Panc1 (cell line): ENCODE data around the gene DPCD. TPM values are rescaled to one million over a fixed set of nuclear protein-coding genes. Genes with fewer than 3 reads are reported as not detected.

Experiments used
- ATAC-seq: fragments of 200-7000 bp; cut with Tn5 transposase; 2 replicates; pipeline ENCODE4 v1.9.1; 2020; ENCODE audit warnings: mild to moderate bottlenecking, moderate library complexity
- BruUV-seq: library from RNA; stranded (reverse); fragments of 400-500 nt; replicated peaks from 2 replicates; lab custom pipeline; 2021; lab: Mats Ljungman, UMichigan
- CTCF ChIA-PET: fragments of 300-600 bp; sonication (Branson Sonifier 250); formaldehyde crosslinking; loops from one replicate; lab custom pipeline; 2022; ENCODE audit warnings: antibody characterized with exemption; lab: Charles Lee
- POLR2A ChIA-PET: fragments of 300-600 bp; sonication (Branson Sonifier 250); formaldehyde crosslinking; loops from one replicate; lab custom pipeline; 2022; ENCODE audit warnings: antibody characterized with exemption; lab: Charles Lee
- DNase-seq: peaks from one replicate; pipeline ENCODE4 v3.0.0-alpha.2; 2010; ENCODE audit warnings: low read depth, low spot score
- H3K27ac ChIP-seq: 2 replicates; pipeline ENCODE4 v1.5.1; 2011; ENCODE audit warnings: mild to moderate bottlenecking, low read length, inconsistent platforms
- H3K27me3 ChIP-seq: fragments of 200-500 bp; sonication (Bioruptor generic); 2 replicates; pipeline ENCODE4 v1.6.0; 2014; ENCODE audit warnings: low read length, inconsistent platforms; ENCODE audit not compliant: control insufficient read depth, insufficient read depth
- H3K36me3 ChIP-seq: fragments of 200-500 bp; sonication (Bioruptor generic); 2 replicates; pipeline ENCODE4 v1.5.1; 2014; ENCODE audit warnings: inconsistent platforms, mild to moderate bottlenecking, low read length, moderate library complexity; ENCODE audit not compliant: control insufficient read depth, insufficient read depth
- H3K4me1 ChIP-seq: 2 replicates; pipeline ENCODE4 v1.5.1; 2011; ENCODE audit warnings: inconsistent platforms, mild to moderate bottlenecking, low read length, moderate library complexity; ENCODE audit not compliant: control insufficient read depth, insufficient read depth
- H3K4me3 ChIP-seq, 2 experiments: 2 replicates each; pipeline ENCODE4 v1.5.1; 2011 to 2012; ENCODE audit warnings: low read depth in 2 of 2, low read length in 2 of 2, mild to moderate bottlenecking in 2 of 2, inconsistent platforms in 1 of 2, moderate library complexity in 1 of 2
- H3K9me3 ChIP-seq: fragments of 200-500 bp; sonication (Bioruptor generic); 2 replicates; pipeline ENCODE4 v1.5.1; 2014; ENCODE audit warnings: low read depth, mild to moderate bottlenecking, inconsistent platforms, low read length, moderate library complexity; ENCODE audit not compliant: control insufficient read depth, insufficient read depth
- POLR2AphosphoS5 ChIP-seq: IDR thresholded peaks from 2 replicates; pipeline ENCODE4 v1.6.1; 2012; ENCODE audit warnings: mild to moderate bottlenecking, low read depth, low read length, moderate library complexity
- REST ChIP-seq, 2 experiments: IDR thresholded peaks; 2 replicates each; pipeline ENCODE4 v1.6.1; 2011 to 2012; ENCODE audit warnings: low read depth in 2 of 2, control low read depth in 1 of 2, low read length in 1 of 2, mild to moderate bottlenecking in 1 of 2, moderate library complexity in 1 of 2; ENCODE audit not compliant: insufficient read depth in 1 of 2
- SIN3A ChIP-seq: IDR thresholded peaks from 2 replicates; pipeline ENCODE4 v1.6.1; 2012; ENCODE audit warnings: low read depth, mild to moderate bottlenecking, low read length, moderate library complexity, borderline replicate concordance; ENCODE audit not compliant: insufficient read depth
- TCF7L2 ChIP-seq: IDR thresholded peaks from 2 replicates; pipeline ENCODE4 v1.6.1; 2011; ENCODE audit warnings: mild to moderate bottlenecking, low read depth, low read length, inconsistent platforms
- in situ Hi-C: cut with HindIII; loops from 2 replicates; pipeline ENCODE4 v1.10.0; 2016; ENCODE audit warnings: low sequenced_read_pairs, low pct_unique_long_range_greater_than_20kb
- intact Hi-C: fragments of 100-400 bp; cut with micrococcal nuclease; formaldehyde crosslinking; loops from one replicate; pipeline ENCODE4 v1.10.0; 2022; ENCODE audit not compliant: unreplicated experiment
- total RNA-seq: library from RNA; stranded (reverse); gene quantifications from one replicate; pipeline ENCODE4 v1.2.1, GENCODE V29; 2021; ENCODE audit not compliant: unreplicated experiment
- TF ChIP-seq, protein P1 (sequence below): fragments of 450-650 bp; IDR thresholded peaks from 2 replicates; pipeline ENCODE4 v1.5.1; 2017; ENCODE audit warnings: mild to moderate bottlenecking

Gene DPCD
- total RNA-seq, 1 experiment from 2014 or later: 27.6 TPM

GRCh38 chr10:101579516-101579870 is 8.6 kb upstream of the DPCD start:
- DNase-seq: no peak
- TF ChIP-seq TCF7L2 (no peak), SIN3A (no peak), REST (IDR thresholded peaks at IDR 0.05; ENCODE audit: insufficient read depth in 1 of 2, low read depth in 2 of 2, low read length in 1 of 2) (no peak), POLR2AphosphoS5 (no peak)
- TF ChIP-seq, protein P1, sequence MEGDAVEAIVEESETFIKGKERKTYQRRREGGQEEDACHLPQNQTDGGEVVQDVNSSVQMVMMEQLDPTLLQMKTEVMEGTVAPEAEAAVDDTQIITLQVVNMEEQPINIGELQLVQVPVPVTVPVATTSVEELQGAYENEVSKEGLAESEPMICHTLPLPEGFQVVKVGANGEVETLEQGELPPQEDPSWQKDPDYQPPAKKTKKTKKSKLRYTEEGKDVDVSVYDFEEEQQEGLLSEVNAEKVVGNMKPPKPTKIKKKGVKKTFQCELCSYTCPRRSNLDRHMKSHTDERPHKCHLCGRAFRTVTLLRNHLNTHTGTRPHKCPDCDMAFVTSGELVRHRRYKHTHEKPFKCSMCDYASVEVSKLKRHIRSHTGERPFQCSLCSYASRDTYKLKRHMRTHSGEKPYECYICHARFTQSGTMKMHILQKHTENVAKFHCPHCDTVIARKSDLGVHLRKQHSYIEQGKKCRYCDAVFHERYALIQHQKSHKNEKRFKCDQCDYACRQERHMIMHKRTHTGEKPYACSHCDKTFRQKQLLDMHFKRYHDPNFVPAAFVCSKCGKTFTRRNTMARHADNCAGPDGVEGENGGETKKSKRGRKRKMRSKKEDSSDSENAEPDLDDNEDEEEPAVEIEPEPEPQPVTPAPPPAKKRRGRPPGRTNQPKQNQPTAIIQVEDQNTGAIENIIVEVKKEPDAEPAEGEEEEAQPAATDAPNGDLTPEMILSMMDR: no peak
- H3K4me1 ChIP-seq: no peaks in the 10 kb centered on the region
- H3K4me3 ChIP-seq: no peak overlapping the region
- BruUV-seq: no TSS peak
- H3K36me3 ChIP-seq: peaks cover 3% of the 10 kb centered on the region; the same call in 1 of the 2 replicates
- ChIA-PET CTCF (no interaction called here), POLR2A (no interaction called here)
- no peak overlapping the region for H3K27ac ChIP-seq
- no peaks in the 10 kb centered on the region for H3K27me3 ChIP-seq
- intact Hi-C loops: no loop called here
- ATAC-seq: no peak
- in situ Hi-C loops: no loop called here
- H3K9me3 ChIP-seq: no peaks in the 10 kb centered on the region

DNA sequence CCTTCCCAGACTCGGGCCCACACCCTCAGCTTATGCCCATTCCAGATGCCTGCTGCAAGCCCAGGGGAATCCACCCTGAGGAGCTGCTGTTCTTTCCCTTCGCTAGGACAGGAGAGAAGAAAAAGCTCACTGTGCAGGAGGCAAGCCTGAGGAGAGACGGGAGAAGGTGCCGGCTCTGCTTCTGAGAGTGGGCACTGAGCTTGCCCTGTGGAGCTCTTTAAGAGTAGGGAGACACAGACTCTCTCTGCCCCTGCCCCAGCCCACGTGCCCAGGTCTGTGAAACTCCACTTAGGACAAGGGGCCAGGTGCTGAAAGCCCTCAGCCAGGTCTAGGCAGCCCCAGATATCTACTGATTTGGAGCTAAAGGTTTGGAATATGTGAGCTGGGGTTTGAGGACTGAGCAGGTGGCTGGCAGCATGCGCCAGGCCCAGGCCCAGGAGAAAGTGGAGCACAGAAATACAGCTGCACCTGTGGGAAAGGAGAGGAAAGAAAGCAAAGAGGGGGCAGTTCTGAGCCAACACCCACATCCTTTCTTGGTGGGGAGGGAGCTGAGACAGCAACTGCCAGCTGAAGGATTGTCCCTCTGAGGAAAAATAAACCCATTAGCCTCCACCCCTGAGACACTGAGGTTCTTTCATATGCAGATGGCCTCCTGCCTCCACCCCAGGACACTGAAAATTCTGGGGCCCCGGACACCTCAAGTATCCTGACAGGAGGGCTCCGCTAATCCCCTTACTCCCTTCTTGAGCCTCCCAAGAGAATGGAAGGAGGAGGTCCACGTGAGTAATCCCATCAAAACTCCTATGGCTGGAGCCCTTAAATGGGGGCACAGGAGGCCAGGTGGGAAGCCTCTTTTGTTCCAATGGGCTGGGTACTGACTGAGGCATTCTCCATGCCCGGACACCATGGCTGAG is 7.4 kb upstream of the DPCD start:
- DNase-seq (no peak), ATAC-seq (no peak)
- Histone ChIP-seq H3K9me3 (no peaks in the 10 kb centered on the region), H3K27ac (no peak overlapping the region), H3K4me1 (no peaks in the 10 kb centered on the region), H3K4me3 (no peak overlapping the region), H3K36me3 (peaks cover 3% of the 10 kb centered on the region; the same call in 1 of the 2 replicates), H3K27me3 (no peaks in the 10 kb centered on the region)
- ChIA-PET POLR2A (interaction anchor here (0.6 to 0.7 kb wide), 2 partner anchors 21 to 65 kb away, joined by 4 read pairs; no protein-coding TSS in a partner anchor), CTCF (interaction anchor here (0.7 to 1.2 kb wide), 2 partner anchors 10 to 121 kb away, joined by 5 read pairs; no protein-coding TSS in a partner anchor)
- TF ChIP-seq POLR2AphosphoS5 (no peak), SIN3A (no peak), TCF7L2 (no peak), REST (IDR thresholded peaks at IDR 0.05; ENCODE audit: insufficient read depth in 1 of 2, low read depth in 2 of 2, low read length in 1 of 2) (no peak)
- TF ChIP-seq, protein P1: no peak
- intact Hi-C loops (no loop called here), in situ Hi-C loops (no loop called here)
- no TSS peak for BruUV-seq
